GM18505 (cell line): Measurements from ENCODE around the gene PALMD.

Experiments
- ATAC-seq: cut with Tn5 transposase; IDR thresholded peaks from one replicate; pipeline ENCODE4 v1.9.1; 2021; ENCODE audit not compliant: unreplicated experiment
- POLR2A ChIP-seq: IDR thresholded peaks from 4 replicates; pipeline ENCODE4 v1.6.1; 2011; ENCODE audit warnings: borderline replicate concordance; ENCODE audit not compliant: insufficient read depth, insufficient read length; ENCODE audit errors: extremely low read depth

PALMD gene, protein sequence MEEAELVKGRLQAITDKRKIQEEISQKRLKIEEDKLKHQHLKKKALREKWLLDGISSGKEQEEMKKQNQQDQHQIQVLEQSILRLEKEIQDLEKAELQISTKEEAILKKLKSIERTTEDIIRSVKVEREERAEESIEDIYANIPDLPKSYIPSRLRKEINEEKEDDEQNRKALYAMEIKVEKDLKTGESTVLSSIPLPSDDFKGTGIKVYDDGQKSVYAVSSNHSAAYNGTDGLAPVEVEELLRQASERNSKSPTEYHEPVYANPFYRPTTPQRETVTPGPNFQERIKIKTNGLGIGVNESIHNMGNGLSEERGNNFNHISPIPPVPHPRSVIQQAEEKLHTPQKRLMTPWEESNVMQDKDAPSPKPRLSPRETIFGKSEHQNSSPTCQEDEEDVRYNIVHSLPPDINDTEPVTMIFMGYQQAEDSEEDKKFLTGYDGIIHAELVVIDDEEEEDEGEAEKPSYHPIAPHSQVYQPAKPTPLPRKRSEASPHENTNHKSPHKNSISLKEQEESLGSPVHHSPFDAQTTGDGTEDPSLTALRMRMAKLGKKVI

GRCh38 chr1:99645699-99646531 is at the start of gene PALMD:
PALMD (plus strand) TSS chr1:99646113; CDS start chr1:99646318, 205 bp downstream.
- no peak for ATAC-seq
- TF ChIP-seq POLR2A, result no peak

GRCh38 chr1:99598738-99599411 is 47.0 kb upstream of the PALMD start:
- no peak for ATAC-seq
- TF ChIP-seq POLR2A, result no peak

GRCh38 chr1:99599678-99600175 is 46.2 kb upstream of the PALMD start:
- no peak for ATAC-seq
- TF ChIP-seq POLR2A, result no peak

DNA sequence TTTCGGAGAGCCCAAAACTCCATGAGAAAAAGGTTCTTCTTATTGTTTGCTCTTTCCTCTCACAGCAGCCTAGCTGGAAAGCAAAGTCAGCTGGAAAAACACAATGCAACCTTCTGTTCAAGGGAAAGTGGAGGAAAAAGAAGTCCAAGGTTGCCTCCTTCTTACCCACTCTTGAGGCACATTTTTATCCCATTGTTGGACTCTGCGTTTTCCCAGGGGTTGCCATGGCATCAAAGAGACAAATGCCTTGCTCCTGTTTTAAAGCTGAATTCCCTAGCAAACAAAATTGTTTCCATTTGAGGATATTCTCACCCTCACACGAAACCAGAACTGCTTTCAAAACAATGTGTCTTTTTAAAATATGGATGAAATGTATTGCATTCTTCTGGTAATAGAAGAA is 45.1 kb upstream of the PALMD start:
- no peak for ATAC-seq

DNA sequence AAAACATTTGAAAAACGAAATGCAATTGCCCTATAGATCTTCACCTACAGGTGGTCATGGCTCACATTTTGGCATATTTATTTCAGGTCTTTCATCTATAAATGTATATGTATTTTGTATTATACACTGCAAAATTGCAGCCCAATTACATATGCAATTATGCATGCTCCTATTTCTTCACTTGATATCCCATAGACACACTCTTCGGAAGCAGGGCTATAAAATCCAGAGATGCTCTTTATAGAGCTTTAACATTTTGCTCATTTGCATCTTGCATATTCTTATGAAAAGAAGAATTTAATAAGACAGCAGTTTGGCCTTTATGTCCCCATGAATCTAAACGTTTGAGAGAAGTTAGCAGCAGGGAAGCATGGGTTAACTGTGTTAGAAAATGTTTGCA is 44.7 kb upstream of the PALMD start:
- ATAC-seq, result no peak
- TF ChIP-seq POLR2A, result no peak

More for the DNA sequence above, 45.1 kb upstream of the PALMD start:
- no peak for TF ChIP-seq POLR2A

- ATAC-seq, result no peak
- TF ChIP-seq POLR2A, result no peak
Observed at GRCh38 chr1:99601709-99602403, 44.1 kb upstream of the PALMD start.

GRCh38 chr1:99602404-99602969 is 43.4 kb upstream of the PALMD start:
- no peak for ATAC-seq
- no peak for TF ChIP-seq POLR2A

DNA sequence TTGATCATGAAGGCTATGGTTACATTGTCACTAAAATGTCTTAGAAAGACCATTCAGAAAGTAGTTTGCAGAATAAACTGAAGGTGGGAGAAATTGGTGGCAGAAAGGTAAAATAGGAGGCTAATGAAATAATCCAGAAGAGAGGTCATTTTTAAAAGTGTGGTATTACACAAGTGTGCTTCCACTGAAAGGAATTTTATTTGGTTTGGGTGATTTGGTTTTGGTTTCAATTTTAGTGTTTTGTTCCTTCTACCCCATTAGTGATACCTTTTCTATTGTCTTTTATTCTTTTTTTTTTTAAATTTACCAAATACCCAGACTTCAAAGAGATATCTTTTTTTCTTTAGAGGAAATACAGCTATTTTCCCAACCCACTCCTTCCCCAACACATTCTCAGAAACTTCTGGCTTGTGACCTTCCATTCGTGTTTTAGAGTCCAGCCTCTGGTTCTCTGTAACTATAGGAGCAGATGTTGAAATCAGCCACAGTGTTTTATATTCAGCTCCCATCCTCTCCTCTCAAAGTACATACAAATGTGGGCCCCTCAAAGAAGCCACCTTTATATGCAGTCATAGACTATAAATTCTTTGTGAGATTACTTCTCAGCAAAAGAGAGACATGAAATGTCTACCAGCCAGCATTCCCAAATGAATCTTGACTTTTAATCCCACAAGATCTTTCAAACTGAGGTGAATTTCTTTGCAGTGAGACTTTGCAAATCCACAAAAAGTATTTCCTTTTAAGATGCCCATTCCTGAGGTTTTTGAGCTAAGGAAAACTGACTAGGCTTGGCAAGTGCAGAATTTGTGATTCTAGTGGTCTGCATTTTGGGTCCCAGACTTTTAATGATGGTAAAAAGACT is 42.0 kb upstream of the PALMD start:
- no peak for TF ChIP-seq POLR2A
- no peak for ATAC-seq

DNA sequence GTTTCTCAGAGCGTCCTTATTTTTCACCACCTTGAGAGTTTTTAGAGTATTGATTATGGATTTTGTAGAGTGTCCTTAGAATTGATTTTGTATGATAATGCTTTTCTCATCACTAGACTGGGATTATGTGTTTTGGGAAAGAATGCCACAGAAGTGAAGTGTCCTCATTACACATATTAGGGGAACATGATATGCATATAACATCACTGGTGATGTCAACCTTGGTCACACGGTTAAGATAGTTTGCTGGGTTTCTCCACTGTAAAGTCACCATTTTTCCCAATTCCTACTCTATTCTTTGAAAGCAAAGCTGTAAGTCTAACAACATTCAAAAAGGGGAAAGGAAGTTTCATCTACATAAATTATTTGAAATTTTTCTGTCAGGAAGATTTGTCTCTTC is 39.6 kb upstream of the PALMD start:
- no peak for ATAC-seq
- TF ChIP-seq POLR2A, result no peak

- ATAC-seq, result no peak
- no peak for TF ChIP-seq POLR2A
Observed at GRCh38 chr1:99607590-99607989, 38.3 kb upstream of the PALMD start.

DNA sequence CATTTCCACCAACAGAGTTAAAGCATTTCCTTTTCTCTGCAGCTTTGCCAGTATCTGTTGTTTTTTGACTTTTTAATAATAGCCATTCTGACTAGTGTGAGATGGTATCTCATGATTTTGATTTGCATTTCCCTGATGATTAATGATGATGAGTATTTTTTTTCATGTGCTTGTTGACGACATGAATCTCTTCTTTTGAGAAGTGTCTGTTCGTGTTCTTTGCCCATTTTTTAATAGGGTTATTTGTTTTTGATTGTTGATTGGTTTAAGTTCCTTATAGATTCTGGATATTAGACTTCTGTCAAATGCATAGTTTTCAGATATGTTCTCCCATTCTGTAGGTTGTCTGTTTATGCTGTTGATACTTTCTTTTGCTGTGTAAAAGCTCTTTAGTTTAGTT is 37.9 kb upstream of the PALMD start:
- no peak for TF ChIP-seq POLR2A
- no peak for ATAC-seq

- no peak for ATAC-seq
- TF ChIP-seq POLR2A, result no peak
Observed at GRCh38 chr1:99613716-99614115, 32.2 kb upstream of the PALMD start.

DNA sequence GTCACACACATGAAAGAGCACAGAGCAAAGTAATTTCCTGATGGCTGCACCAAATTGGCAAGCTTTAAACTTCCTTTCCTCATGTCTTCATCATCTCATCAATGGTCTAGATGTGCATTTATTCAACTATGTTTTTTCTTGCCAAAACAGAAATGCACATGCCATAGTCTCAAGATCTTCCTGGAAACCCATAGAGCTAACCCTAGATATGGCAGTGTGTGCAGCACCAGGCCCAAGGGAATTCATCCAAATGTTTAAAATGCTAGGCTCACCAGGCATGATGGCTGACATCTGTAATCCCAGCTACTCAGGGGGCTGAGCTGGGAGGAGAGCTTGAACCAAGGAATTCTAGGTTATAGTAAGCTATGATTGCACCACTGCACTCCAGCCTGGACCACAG is 31.2 kb upstream of the PALMD start:
- TF ChIP-seq POLR2A, result no peak
- ATAC-seq, result no peak
